Lung (tissue), 12 donors: ENCODE results near the gene HJV. TPM values are rescaled to one million over a fixed set of nuclear protein-coding genes. Genes with fewer than 3 reads are reported as not detected.
A peak's percentile ranks its signal among the peaks of the same experiment; 100 is the strongest.

ENCODE experiments used
- ATAC-seq: fragments of 200-7000 bp; cut with Tn5 transposase; one replicate; pipeline ENCODE4 v1.9.1; 2020; ENCODE audit warnings: moderate number of reproducible peaks; ENCODE audit not compliant: insufficient read depth, low FRiP score
- DNase-seq, 3 donors: peaks; one replicate each; pipeline ENCODE4 v3.0.0-alpha.2; 2013 to 2017
- H3K27ac ChIP-seq, 2 donors: one replicate each; pipeline ENCODE4 v1.5.1; 2013; ENCODE audit warnings: mild to moderate bottlenecking in 2 of 2, moderate library complexity in 2 of 2, control low read depth in 1 of 2, inconsistent platforms in 1 of 2, low read depth in 1 of 2, low read length in 1 of 2
- H3K27me3 ChIP-seq, 3 donors: one replicate each; pipeline ENCODE4 v1.5.1; 2013; ENCODE audit warnings: low read length in 2 of 3; ENCODE audit not compliant: control insufficient read depth in 3 of 3, insufficient read depth in 3 of 3
- H3K36me3 ChIP-seq, 4 donors: one replicate each; pipeline ENCODE4 v1.5.1; 2013; ENCODE audit warnings: low read length in 4 of 4, mild to moderate bottlenecking in 1 of 4, moderate library complexity in 1 of 4; ENCODE audit not compliant: control insufficient read depth in 4 of 4, insufficient read depth in 4 of 4
- H3K4me1 ChIP-seq, 5 donors: one replicate each; pipeline ENCODE4 v1.5.1; 2013; ENCODE audit warnings: low read length in 5 of 5, mild to moderate bottlenecking in 2 of 5, moderate library complexity in 1 of 5; ENCODE audit not compliant: control insufficient read depth in 5 of 5, insufficient read depth in 5 of 5
- H3K4me3 ChIP-seq: one replicate; pipeline ENCODE4 v1.5.1; 2013; ENCODE audit warnings: mild to moderate bottlenecking, control low read depth, moderate library complexity
- H3K9ac ChIP-seq, 2 donors: one replicate each; pipeline ENCODE4 v1.5.1; 2013; ENCODE audit warnings: low read length in 2 of 2, control low read depth in 1 of 2; ENCODE audit not compliant: insufficient read depth in 1 of 2
- H3K9me3 ChIP-seq, 4 donors: one replicate each; pipeline ENCODE4 v1.5.1; 2013; ENCODE audit warnings: low read length in 3 of 4, mild to moderate bottlenecking in 1 of 4, moderate library complexity in 1 of 4; ENCODE audit not compliant: control insufficient read depth in 4 of 4, insufficient read depth in 3 of 4
- WGBS, 2 donors: extraction: QIAGEN DNeasy Blood & Tissue Kit; methylation state at CpG; one replicate each; pipeline ENCODE4 v1.1.7; 2013; 5-methylcytosine and 5-hydroxymethylcytosine counted together
- polyA plus RNA-seq, 2 donors: library from polyadenylated mRNA; stranded (reverse); fragments of 200-250 nt; gene quantifications; one replicate each; pipeline ENCODE4 v1.2.1, GENCODE V29; 2013
- total RNA-seq, 2 donors: library from RNA; depleted of rRNA in 1 of 2; stranded (reverse); fragments of >200 nt in 1 of 2; gene quantifications; one replicate each; pipeline ENCODE4 v1.2.1, GENCODE V29; 2014 to 2021
- TF ChIP-seq, protein P1 (sequence below): IDR thresholded peaks from 2 replicates; pipeline ENCODE4 v1.5.1; 2012; ENCODE audit warnings: mild to moderate bottlenecking; ENCODE audit errors: control extremely low read depth, extremely low read depth
- donor health status: control.
- donor health status: control.
- donor health status: Bipolar disorder and iron deficiency.
- donor health status: healthy.
- donor health status: DM: yes; HTN: yes; CAD: no.

The HJV gene
- total and polyA plus RNA-seq, 4 donors, result not detected

DNA sequence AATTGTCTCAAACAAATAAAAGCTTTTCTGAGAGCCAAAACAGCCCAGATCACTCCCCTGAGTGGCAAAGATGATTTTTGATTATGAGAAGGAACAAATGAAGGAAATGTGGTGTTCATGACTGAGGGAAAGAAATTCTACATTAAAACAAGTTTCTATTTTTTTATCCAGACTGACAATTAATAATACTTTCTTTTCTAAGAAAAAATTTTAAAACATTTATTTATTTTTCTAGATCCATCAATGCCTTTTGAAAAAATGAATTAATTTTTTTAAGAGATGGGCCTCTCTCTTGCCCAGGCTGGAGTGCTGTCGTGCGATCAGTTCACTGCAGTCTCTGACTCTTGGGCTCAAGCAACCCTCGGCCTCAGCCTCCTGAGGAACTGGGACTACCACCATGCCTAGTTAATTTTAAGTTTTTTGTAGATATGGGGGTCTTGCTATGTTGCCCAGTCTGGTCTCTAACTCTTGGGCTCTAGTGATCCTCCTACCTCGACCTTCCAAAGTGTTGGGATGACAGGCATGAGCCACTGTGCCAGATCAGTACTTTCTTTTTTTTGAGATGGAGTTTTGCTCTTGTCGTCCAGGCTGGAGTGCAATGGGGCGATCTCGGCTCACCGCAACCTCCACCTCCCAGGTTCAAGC, 13.9 kb downstream of the HJV start:
- Histone ChIP-seq H3K27ac (peak overlapping the region; percentile 51 to 81), H3K9ac (no peak overlapping the region), H3K9me3 (no peaks in the 10 kb centered on the region), H3K27me3 (no peaks in the 10 kb centered on the region), H3K36me3 (no peaks in the 10 kb centered on the region), H3K4me3 (no peak overlapping the region), H3K4me1 (peaks cover 0 to 4% (median 1%) of the 10 kb centered on the region in 5 donors)
- WGBS, 2 donors, result 87 to 91% methylated on average over 8 of the region's 8 CpGs
- TF ChIP-seq, protein P1, sequence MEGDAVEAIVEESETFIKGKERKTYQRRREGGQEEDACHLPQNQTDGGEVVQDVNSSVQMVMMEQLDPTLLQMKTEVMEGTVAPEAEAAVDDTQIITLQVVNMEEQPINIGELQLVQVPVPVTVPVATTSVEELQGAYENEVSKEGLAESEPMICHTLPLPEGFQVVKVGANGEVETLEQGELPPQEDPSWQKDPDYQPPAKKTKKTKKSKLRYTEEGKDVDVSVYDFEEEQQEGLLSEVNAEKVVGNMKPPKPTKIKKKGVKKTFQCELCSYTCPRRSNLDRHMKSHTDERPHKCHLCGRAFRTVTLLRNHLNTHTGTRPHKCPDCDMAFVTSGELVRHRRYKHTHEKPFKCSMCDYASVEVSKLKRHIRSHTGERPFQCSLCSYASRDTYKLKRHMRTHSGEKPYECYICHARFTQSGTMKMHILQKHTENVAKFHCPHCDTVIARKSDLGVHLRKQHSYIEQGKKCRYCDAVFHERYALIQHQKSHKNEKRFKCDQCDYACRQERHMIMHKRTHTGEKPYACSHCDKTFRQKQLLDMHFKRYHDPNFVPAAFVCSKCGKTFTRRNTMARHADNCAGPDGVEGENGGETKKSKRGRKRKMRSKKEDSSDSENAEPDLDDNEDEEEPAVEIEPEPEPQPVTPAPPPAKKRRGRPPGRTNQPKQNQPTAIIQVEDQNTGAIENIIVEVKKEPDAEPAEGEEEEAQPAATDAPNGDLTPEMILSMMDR, result no peak
- ATAC-seq (no peak), DNase-seq (no peak)

DNA sequence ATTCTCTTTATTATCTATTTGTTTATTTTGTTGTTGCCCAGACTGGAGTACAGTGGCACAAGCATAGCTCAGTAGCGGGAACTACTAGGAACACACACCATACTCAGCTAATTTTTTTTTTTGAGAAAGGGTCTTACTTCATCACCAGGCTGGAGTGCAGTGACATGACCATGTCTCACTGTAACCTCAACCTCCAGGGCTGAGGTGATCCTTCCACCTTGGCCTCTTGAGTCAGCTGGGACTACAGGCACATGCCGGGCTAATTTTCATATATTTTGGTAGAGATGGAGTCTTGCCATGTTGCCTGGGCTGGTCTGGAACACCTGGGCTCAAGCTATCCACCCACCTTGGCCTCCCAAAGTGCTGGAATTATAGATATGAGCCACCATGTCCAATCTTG, 19.8 kb downstream of the HJV start:
- Histone ChIP-seq H3K4me1 (peaks cover 7 to 24% (median 14%) of the 10 kb centered on the region in 5 donors), H3K27ac (peak overlapping the region in 1 of 2 donors; percentile 62), H3K4me3 (no peak overlapping the region), H3K9ac (no peak overlapping the region), H3K9me3 (no peaks in the 10 kb centered on the region), H3K27me3 (no peaks in the 10 kb centered on the region), H3K36me3 (no peaks in the 10 kb centered on the region)
- WGBS, 2 donors, result 87 to 97% methylated on average over 2 of the region's 2 CpGs
- ATAC-seq (no peak), DNase-seq (no peak)
- TF ChIP-seq, protein P1, result no peak

DNA sequence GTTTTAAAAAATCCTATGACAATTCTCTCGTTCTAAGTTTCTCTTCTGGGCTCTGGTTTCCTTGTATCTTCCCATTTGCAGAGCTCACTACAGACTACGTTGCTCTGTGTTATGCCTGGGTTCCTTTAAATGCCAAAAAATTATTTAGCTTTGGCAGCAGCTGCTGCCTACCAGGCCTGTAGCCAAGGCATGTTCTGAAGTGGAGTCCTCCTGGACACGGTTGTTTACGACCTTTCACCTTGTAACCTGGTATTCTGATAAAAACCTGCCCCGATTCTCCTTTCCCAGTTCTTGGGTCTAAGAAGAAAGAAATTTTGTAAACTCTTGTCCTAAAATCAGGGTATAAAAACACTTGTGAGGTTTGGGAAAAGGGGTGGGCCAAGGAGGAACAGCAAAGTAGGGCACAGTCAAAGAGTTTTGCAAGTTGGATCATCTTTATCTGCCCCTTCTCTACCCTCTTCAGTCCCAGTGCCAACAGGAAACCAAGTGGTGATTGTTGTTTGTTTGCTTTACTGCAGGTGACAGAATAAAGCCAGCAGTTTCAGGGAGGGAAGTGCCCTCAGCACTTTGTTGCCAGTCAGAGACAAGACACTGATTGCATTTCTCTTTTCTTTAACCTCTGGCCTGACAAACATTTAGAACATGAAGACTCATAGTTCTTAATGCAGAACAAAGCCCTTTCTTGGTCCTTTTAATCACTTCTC, 22.1 kb downstream of the HJV start:
- Histone ChIP-seq H3K27me3 (no peaks in the 10 kb centered on the region), H3K4me1 (peaks cover 7 to 28% (median 14%) of the 10 kb centered on the region in 5 donors), H3K9ac (peak overlapping the region in 1 of 2 donors; percentile 74), H3K9me3 (peaks cover 0 to under 1% (median 0%) of the 10 kb centered on the region in 4 donors), H3K36me3 (peaks cover 3 to 17% (median 5%) of the 10 kb centered on the region in 4 donors), H3K27ac (peak overlapping the region; percentile 80 to 92), H3K4me3 (no peak overlapping the region)
- DNase-seq, result peak in 2 of 3 donors; percentile 35 to 50
- ATAC-seq, result no peak
- TF ChIP-seq, protein P1, result no peak
- 20 to 57% methylated on average over 5 of the region's 5 CpGs for WGBS, 2 donors
